CD4-positive, alpha-beta T cell treated with Interferon alpha-2 for 1 hour (primary cell): Measurements from ENCODE around the gene CCDC149.

Experiments
- DNase-seq, 2 donors: peaks; one replicate each; pipeline ENCODE4 v3.0.0-alpha.2; 2020 to 2022

CCDC149 gene

DNA sequence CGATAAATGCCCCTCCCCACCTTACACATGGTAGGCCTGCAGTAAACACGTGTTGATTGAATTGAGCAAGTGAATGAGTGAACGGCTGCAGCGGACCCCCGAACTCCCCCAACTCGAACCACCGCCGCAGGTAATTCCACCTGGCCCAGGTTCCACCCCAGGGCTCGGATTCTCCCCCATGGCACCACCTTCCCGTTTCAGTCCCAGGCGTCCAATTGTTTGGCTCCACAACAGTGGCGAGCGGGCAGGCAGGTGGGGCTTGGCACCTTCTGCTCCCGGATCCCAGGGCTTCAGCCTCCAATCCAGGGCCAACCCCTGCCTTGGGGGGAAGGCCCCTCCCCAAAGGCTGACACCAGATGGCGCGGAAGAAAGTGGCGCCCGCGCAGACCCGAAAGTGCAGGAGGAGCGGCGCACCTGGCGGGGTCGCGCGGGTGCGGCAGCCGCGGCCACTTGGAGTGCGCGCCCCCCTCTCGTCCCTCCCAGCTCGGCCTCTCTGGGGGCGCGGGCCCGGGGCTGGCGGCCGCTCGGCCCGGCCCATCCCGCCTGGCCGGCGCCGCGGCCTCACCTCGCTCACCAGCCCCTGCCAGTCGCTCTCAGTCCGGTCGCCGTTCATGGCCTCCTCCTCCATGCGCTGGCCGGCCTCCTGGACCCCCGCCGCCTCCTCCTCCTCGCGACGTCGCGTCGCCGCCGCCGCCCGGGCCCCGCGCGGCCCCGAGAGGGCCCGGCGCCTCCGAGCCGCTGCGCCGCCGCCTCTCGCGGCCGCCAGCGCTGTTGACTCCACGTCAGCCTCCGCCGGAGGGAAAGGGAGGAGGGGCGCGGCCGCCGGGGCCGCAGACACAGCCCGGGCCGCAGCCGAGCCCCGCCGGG is at the start of gene CCDC149:
CCDC149 (minus strand) TSS at position 791 of the 867 bp plus-strand sequence; CDS start at position 613, 178 bp downstream.
- DNase-seq: no peak

DNA sequence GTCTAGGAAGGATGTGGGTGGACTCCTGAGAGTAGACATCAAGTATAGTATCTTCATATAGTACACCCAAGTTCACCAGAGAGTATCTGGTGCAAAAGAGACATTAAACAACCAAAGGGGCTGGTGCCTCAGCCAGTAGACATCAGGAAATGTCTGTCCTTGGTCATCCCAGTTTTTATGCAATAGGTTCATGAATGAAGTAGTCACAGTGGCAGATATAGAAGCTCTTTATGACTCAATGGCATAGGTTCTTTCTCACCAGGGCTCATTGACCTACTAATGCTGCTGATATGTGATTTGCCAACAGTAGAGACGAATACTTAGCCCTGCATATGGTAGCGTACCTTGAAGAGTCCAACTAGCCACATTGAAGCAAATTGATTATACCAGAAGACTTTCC is 45.0 kb upstream of the CCDC149 start:
- DNase-seq: no peak

DNA sequence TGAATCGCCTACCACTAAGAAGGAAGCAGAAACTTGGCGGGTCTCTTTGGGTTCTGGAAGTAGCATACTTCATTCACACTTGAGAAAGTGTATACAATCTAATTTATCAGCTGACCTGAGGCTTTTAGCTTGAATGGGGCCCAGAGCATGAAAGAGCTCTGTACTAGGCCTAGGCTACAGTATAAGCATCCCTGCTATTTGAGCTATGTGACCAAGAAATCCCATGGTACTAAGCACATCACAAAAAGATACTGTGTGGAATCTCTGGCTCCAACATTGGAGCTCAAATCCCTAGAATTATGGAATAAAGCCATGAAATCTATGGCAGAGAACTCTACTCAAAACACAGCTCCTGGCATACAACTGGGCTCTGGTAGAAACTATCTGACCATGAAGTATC is 43.9 kb upstream of the CCDC149 start:
- DNase-seq: no peak

DNA sequence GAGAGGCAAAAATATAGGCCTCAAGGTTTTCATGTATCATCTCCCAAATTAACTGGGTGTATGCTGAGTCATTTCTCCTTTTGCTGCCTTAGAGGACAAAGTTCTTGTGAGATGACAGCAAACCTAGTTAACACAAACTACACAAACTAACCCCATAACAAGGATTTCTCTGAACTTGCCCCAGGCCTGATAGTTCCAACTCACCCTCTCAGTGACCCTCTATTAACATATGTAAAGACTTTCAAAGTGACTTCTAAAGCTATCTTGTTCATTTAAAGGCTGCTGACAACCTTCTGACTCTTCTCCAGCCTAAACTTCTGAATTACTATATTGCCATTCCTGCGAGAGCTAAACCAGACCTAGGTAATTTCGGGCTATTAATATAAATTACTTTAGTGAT is 43.2 kb upstream of the CCDC149 start:
- no peak for DNase-seq

DNA sequence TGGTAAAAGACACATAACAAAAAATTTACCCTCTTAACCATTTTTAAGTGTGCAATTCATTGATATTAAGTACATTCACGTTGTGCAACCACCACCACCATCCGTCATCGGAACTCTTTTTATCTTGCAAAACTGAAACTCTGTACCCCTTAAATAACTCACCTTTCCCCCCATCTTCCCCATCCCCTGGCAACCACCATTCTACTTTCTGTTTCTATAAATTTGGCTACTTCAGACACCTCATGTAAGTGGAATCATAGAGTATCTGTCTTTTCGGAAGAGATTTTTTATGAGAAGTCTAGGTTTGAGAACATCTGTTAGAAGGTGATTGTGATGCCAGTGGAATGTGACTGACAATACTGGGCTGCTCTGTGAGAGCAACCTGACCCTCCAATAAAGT is 39.8 kb upstream of the CCDC149 start:
- DNase-seq: no peak

DNA sequence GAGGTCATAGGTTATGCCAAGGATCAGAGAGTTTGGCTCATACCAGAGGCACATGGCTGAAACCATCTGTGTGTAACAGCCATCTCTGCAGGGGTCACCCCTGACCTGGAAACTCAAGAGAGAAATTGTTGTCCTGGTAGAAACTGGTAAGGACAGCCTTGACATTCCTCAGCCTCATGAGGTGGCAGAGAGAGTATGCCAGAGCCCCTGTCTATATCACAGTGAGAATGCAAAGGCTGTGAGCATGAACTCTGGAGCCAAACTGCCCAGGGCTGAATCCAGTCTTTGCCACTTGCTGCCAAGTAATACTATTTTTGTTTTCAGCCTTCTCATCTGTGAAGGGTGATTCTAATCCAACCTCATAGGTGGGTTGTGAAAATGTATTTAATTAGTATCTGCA is 37.1 kb upstream of the CCDC149 start:
- DNase-seq: no peak

DNA sequence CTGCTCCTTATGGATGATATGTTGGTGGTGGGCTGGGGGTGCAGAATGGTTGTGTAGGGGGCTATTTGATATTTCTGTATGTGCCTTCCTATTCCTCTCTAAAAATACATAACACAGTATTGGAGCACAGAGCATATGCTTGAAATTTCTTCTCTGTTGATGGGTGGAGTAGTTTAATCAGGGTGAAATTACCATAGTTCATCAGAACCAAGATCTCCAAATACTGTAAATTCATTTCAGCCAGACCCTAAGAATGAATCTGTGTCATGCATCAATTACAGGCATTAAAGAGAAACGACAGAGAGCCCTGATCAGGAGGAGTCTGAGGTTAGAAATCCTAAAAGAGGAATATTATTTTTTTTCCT is 25.1 kb upstream of the CCDC149 start:
- DNase-seq: no peak

DNA sequence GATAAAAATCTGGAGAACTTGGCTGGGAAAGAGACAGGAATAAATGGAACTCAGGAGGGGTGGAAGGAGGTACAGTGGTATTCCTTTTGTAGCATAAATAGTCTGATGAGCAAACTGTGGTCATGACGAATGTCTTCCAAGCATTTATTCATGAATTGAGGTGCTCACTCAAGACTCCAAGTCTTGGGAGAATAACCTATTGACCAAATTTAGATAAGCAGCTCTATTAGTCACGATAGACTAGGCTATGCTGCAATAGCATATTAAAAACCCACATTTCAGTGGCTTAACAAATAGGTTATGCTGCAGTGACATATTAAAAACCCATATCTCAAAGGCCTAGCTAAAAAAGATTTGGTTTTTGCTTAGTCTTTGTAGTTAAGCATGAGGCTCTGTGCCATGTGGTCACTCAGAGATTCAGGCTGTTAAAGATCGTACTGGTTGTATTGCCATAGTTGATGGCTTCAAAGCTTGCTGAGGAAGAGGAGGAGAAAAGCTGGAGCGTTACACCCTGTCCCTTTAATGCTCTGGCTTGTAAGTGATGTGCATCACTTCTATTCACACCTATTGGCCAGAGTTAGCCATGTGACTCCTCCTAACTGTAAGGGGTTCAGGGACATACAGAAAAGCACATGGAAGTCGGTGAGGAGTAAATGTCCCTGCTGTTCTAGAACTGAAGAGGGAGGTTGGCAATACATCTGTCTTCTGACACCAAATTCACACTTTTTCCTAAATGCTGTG is 24.5 kb upstream of the CCDC149 start:
- no peak for DNase-seq

DNA sequence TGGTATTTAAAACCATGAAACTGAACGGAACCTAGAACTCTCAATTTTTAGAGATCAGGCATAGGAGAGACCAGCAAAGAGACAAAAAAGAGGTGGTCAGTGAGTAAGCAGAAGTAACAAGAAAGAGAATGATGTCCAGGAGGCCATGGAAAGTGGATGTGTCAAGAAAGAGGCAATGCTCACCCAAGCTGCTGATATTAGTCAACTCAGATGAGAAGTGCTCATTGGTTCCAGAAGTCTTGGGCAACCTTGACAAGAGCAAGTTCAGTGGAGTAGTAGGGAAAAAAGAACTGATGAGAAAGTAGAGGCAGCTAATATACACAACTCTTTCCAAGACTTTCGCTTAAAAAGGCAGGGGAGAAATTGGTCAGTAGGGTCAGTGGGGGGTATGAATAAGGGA is 23.0 kb upstream of the CCDC149 start:
- no peak for DNase-seq

DNA sequence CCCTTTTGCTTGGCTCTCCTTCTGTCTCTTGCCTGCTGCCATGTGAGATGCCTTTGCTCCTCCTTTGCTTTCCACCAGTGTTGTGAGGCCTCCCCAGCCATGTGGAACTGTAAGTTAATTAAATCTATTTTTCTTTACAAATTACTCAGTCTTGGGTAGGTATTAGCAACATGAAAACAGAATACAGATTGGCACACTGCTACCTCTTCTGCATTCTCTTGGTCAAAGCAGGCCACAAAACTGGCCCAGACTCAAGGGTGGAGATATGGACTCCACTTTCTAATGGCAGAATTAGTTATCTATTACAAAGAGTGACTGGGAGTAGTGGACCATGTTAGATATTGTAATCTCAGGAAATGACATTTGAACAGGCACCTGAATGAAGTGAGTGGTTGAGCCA is 21.5 kb upstream of the CCDC149 start:
- DNase-seq: no peak

DNA sequence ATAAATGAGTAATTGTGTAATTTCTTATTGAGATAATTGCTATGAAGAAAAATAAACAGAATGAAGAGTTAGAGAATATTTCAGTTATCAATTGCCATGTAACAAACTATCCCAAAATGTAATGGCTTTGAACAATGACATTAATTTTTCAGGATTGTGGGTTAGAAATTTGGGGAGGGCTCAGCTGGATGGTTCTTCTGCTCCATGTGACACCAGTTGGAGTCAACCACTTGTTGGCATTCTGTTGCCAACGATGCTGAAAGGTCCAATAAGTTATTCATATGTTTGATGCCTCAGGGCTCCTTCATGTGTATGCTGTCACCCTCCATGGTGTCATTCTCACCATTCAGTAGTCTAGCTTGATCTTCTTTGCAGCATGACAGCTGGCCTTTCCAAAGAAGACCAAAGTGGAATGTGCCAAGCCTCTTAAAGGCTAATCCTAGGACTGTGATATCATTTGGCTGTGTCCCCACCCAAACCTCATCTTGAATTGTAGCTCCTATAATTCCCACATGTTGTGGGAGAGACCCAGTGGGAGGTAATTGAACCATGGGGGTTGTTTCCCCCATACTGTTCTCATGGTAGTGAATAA is 20.9 kb upstream of the CCDC149 start:
- DNase-seq: no peak

DNA sequence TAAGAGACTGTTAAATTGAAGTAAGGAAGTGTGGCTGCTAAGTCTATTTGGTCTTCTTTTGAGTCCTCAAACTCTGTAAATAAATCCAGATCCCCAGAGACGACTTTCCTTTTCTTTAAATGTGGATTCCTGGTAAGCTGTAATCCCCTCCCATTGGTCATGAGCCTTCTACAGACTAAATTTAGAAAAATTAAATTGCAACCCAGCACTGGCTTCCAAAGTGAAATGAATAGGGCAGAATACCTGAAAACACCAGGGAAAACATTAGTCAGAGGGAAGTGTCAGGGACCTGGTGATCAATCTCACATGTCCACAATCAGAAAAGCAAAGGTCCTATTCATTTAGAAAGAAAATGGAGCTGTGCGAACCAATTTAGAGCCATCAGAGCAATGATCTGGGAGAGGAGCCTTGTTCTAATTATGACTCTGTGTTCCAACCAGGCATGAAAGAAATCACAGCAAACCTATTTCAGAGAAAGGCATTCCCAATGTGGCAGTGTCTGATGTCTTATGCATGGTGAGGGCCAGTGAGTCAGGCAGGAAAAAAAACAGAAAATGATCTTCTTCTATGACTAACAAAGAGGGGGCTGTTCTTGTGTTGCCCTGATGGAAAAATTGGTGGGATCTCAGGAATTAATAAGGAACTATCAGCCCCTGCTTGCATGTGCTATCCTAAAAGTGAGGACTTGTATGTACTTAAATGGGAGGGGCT is 19.8 kb upstream of the CCDC149 start:
- DNase-seq: no peak

DNA sequence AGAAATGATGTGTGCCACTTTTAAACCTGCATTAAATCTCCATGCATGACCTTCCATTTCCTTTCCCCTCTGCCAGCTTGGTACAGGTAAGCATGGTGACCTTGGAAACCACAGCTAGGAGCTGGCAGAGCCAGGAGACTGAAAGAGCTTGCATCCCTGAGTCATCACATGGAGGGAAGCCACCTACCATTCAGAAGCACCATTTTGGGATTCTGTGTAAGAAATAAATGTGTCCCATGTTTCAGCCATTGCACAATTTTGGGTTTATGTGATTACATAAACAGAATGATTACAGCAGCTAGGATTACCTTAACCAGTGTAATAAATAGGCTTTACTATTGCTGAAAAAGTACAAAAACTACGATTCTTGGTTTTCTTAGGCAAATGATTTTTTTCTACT is 17.3 kb upstream of the CCDC149 start:
- no peak for DNase-seq

DNA sequence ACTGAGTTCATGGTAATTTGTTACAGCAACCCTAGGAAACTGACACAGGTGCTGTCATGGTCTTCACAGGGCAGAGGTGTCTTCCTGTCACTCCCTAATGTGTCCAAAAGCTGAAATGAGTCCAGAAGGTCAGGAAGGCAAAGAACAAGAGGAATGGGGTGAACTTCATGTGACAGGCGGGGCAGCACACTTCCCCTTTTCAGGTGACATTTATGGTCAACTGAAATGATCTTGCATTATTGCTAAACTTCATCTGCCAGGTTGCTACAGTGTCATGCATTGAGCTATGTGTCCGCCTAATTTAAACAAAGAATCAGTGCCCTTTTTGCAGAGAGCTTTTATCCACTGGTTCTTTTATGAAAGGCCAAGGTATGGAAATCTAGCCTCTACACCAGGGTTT is 15.9 kb upstream of the CCDC149 start:
- DNase-seq: no peak

DNA sequence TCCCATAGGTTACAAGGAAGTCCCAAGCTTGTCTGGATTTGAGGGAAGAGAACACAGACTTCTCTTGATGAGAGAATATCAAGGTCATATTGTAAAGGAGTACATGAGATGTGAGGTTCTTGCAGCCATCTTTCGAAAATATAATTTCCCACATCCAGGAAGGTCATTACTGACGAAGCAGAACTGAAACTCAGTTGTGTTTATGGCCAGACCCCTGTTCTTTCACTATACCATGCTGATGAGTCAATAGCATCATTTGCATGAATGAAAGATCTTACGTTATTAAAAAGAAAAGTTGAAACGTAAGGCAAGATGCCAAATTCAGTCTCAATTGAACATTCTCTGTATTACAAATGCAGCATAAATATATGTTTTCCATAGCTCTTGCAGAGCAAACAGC is 14.2 kb upstream of the CCDC149 start:
- no peak for DNase-seq

DNA sequence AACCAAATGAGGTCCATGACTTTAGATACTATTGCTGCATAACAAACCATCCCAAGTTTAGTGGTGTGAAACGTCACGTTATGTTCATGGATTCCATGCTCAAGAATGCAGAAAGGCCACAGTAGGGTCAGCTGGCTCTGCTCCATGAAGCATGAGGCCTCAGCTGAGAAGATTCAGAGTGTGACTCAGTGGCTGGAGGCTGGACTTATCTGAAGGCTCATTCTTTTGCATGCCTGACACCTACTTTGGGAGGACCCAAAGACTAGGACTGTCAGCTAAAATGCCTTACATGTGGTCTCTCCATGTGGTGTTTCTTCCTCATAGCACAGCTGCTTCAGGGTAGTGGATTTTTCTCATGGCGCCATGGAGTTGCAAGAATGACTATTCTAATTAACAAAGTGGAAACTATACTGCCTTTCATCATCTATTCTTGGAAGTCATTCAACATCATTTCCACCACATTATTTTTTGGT is 11.5 kb upstream of the CCDC149 start:
- DNase-seq: no peak

DNA sequence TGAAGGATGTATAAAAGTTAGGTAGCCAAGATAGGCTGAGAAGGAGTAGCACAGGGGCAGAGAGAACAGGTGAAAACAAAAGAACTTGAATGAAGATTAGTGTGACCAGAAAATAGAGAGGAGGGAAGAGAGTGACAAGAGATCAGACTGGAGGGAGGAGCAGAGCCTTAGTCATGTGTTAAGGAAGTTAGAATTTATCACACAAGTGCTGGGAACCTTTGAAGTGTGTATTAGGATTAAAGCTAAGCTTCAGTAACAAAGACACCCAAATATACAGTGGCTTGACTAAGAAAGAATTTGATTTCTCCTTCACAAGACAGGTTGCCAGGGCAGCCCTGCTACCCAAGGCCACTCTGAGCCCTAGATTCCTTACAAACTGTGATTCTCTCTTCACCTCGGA is 10.7 kb upstream of the CCDC149 start:
- no peak for DNase-seq

DNA sequence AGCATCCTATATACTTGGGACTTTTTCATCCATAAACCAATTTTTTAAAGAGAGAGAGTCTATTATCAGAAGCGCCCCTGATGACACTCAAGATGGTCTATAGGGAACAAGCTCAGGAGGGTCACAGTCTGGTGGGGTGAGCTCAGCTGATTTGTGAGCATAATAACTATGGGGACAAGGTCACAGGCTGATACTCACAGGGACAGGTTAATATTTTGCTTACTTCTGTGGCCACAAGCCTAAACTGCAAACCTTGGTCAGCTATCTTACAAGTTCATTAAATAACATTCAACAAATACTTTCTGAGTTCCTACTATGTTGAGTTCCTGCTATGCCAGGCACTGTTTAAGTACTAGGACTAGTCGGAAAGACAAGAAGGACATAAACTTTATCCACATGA is 10.2 kb upstream of the CCDC149 start:
- no peak for DNase-seq

DNA sequence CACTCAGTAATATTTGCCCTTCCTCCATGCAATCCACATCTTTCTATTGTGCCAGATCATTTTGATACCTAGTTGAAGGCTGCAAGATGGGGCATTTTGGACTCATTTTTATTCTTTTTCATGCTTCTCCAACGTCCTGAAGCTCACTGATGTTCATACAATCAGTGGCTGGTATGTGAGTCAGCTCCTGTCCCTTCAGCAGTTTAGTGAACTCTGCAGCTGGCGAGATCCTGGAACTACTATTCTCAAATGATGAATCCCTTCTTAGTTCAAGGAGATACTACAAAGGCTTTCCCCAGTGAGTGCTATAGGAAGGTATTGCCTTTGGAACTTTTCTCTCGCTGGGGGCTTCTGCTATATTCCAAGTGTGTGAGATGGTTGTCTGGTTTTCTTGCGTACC is 9.6 kb upstream of the CCDC149 start:
- DNase-seq: no peak

DNA sequence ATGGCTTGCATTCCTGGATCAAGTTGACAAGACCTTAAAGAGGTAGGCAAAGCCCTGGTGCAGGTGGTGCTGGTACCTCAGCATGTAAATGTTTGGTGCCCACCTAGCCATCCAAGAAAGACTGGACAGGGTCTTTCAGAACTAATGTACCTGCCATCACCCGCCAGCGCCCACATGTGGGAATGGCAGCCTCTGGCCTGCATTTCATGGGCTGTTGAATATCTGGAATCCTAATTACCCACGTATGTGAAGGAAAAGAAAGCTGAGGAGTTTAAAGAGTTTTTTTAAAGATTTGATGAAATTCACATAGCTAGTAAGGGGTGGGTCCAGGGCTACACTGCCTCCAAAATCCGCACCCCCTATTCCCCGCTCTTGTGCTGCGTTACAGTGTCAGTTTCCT is 8.6 kb upstream of the CCDC149 start:
- DNase-seq: no peak

DNA sequence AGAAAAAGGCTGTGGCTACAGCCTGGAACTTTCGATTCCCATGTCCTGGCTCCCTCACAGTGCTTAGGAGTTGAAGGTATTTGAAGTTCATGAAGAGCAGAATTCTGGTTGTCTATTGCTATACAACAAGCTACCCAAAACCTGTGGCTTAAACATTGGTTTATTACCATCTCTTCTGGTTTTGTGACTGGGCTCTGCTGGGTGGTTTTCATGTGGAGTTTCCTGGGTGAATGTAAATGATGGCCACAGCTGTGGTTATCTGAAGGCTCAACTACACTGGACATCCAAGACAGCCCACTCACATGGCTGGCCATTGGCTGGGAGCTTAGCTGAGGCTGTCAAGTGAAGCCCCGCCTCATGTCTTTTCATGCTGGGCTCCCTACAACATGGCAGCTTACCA is 7.2 kb upstream of the CCDC149 start:
- DNase-seq: no peak

DNA sequence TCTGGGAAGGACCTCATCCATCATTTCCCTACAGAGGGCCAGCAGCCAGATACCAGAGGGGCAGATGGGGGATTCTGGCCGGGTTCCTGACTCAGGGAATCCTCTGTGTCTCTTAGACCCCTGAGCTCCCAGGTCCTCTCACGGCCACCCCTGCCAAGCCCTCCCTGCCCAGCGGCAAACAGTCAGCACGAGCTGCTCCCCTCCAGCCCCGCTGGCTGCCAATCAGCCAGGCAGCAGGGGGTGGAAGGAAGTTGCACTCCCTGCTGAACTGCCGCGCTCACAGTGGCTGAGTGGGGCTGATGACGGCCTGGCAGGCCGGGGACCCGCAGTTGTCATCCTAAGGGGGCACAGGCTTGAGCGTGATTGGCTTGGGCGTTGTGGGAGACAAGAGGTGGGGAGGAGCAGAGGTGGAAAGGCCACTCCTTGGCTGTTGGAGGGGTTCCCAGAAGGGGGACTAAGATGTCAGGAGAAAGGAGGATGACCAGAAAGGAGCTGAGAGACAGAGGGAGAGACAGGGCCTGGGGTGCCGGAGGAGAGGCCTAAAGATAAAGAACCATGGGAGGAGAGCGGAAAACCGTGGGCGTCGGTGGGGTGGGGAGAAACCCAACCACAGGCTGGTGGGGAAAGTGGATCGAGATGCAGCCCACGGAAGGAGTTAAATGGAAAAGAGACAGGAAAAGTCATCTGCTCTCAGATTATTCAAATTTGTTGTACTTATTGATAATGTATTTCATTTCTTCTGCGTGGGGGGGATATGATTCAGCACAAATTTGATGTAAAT is 4.4 kb upstream of the CCDC149 start:
- no peak for DNase-seq
